IMR-90 (cell line): Measurements from ENCODE around the gene PAMR1.

Source experiments
- BHLHE40 ChIP-seq: fragments of 150-350 bp; IDR thresholded peaks from 2 replicates; pipeline ENCODE4 v1.6.1; 2016; ENCODE audit warnings: mild to moderate bottlenecking, low read depth, low read length
- CHD1 ChIP-seq: IDR thresholded peaks from 2 replicates; pipeline ENCODE4 v1.6.1; 2012; ENCODE audit warnings: low read depth, low read length, improper control_type of control experiment
- FOS ChIP-seq: fragments of 150-350 bp; IDR thresholded peaks from 2 replicates; pipeline ENCODE4 v1.6.1; 2016; ENCODE audit warnings: low read depth, low read length
- MAZ ChIP-seq: IDR thresholded peaks from 2 replicates; pipeline ENCODE4 v1.6.1; 2012; ENCODE audit warnings: low read depth, mild to moderate bottlenecking, low read length, improper control_type of control experiment, moderate library complexity, borderline replicate concordance
- MXI1 ChIP-seq: IDR thresholded peaks from 2 replicates; pipeline ENCODE4 v1.6.1; 2012; ENCODE audit warnings: low read depth, mild to moderate bottlenecking, low read length, moderate library complexity, borderline replicate concordance
- NFE2L2 ChIP-seq: fragments of 150-350 bp; IDR thresholded peaks from 2 replicates; pipeline ENCODE4 v1.6.1; 2016; ENCODE audit warnings: low read depth, mild to moderate bottlenecking, low read length
- POLR2A ChIP-seq: IDR thresholded peaks from 2 replicates; pipeline ENCODE4 v1.6.1; 2012; ENCODE audit warnings: mild to moderate bottlenecking, low read depth, low read length
- RAD21 ChIP-seq: IDR thresholded peaks from 2 replicates; pipeline ENCODE4 v1.6.1; 2012; ENCODE audit warnings: low read length, improper control_type of control experiment
- RFX5 ChIP-seq: IDR thresholded peaks from 2 replicates; pipeline ENCODE4 v1.8.0; 2012; ENCODE audit warnings: low read depth, mild to moderate bottlenecking, low read length, moderate library complexity
- SMC3 ChIP-seq: fragments of 150-350 bp; IDR thresholded peaks from 2 replicates; pipeline ENCODE4 v1.6.1; 2016; ENCODE audit warnings: low read depth, mild to moderate bottlenecking, antibody characterized with exemption, low read length, moderate library complexity
- TF ChIP-seq, protein P1 (sequence below): conservative IDR thresholded peaks from 2 replicates; pipeline ENCODE4 v1.5.1; 2012; ENCODE audit warnings: mild to moderate bottlenecking, low read depth, low read length, improper control_type of control experiment
- TF ChIP-seq, protein P2 (sequence below): fragments of 150-350 bp; IDR thresholded peaks from 2 replicates; pipeline ENCODE4 v1.6.1; 2016; ENCODE audit warnings: low read depth, mild to moderate bottlenecking, low read length, moderate library complexity, borderline replicate concordance
- TF ChIP-seq, protein P3 (sequence below): fragments of 150-350 bp; IDR thresholded peaks from 2 replicates; pipeline ENCODE4 v1.6.1; 2017; ENCODE audit warnings: mild to moderate bottlenecking, antibody characterized with exemption, low read length, low read depth

DNA sequence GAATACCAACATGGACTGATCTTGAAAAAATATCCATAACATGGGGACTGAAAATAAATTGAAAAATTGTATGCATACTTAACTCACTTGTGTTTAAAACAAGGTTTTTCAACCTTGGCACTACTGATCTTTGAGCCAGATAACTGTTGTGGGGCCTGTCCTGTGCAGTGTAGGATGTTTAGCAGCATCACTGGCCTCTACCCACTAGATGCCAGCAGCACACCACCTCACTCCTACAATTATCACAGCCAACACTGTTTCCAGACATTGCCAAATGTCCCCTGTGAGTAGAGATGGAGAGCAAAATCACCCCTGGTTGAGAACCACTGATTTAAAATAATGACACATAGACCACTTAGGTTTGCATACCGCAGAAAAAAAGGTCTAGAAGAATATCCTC is 61.1 kb downstream of the PAMR1 start:
- TF ChIP-seq, protein P1, sequence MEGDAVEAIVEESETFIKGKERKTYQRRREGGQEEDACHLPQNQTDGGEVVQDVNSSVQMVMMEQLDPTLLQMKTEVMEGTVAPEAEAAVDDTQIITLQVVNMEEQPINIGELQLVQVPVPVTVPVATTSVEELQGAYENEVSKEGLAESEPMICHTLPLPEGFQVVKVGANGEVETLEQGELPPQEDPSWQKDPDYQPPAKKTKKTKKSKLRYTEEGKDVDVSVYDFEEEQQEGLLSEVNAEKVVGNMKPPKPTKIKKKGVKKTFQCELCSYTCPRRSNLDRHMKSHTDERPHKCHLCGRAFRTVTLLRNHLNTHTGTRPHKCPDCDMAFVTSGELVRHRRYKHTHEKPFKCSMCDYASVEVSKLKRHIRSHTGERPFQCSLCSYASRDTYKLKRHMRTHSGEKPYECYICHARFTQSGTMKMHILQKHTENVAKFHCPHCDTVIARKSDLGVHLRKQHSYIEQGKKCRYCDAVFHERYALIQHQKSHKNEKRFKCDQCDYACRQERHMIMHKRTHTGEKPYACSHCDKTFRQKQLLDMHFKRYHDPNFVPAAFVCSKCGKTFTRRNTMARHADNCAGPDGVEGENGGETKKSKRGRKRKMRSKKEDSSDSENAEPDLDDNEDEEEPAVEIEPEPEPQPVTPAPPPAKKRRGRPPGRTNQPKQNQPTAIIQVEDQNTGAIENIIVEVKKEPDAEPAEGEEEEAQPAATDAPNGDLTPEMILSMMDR: peak; percentile 30; the same call in 1 of the 2 replicates
- no peak for TF ChIP-seq MXI1
- no peak for TF ChIP-seq CHD1
- TF ChIP-seq NFE2L2: no peak
- TF ChIP-seq, protein P2, sequence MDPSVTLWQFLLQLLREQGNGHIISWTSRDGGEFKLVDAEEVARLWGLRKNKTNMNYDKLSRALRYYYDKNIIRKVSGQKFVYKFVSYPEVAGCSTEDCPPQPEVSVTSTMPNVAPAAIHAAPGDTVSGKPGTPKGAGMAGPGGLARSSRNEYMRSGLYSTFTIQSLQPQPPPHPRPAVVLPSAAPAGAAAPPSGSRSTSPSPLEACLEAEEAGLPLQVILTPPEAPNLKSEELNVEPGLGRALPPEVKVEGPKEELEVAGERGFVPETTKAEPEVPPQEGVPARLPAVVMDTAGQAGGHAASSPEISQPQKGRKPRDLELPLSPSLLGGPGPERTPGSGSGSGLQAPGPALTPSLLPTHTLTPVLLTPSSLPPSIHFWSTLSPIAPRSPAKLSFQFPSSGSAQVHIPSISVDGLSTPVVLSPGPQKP: no peak
- no peak for TF ChIP-seq BHLHE40
- no peak for TF ChIP-seq RFX5
- TF ChIP-seq SMC3: peak; percentile 28; the same call in 1 of the 2 replicates
- peak; percentile 57 for TF ChIP-seq RAD21
- no peak for TF ChIP-seq POLR2A
- TF ChIP-seq MAZ: no peak
- no peak for TF ChIP-seq FOS
- TF ChIP-seq, protein P3, sequence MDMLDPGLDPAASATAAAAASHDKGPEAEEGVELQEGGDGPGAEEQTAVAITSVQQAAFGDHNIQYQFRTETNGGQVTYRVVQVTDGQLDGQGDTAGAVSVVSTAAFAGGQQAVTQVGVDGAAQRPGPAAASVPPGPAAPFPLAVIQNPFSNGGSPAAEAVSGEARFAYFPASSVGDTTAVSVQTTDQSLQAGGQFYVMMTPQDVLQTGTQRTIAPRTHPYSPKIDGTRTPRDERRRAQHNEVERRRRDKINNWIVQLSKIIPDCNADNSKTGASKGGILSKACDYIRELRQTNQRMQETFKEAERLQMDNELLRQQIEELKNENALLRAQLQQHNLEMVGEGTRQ: no peak
